Measurements from ENCODE around the gene OR2T1.

OR2T1 gene

DNA sequence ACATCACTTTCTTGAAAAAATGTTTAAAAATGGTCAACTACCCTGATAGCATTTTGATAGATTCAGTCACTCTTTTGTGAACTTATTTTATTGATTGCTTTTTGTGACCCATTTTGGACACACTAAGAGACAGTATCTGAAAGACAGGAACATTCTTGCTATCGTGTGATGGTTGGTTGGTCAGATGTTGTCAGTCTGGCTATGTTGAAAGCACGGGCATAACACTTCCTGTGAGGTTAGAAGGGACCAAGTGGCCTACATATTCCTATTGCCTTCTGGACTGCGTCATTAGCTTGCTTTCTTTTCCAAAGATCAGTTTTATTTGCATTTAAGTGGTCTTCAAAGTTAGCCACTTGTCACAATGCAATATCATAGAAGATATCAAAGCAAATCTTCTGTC lies 25.9 kb upstream of the OR2T1 start:
- TF ChIP-seq CTCF (IDR thresholded peaks at IDR 0.05; ENCODE audit: borderline replicate concordance, insufficient read depth, low read depth, low read length) = no peak
- no peak overlapping the region for H3K4me3 ChIP-seq (ENCODE audit: low read depth, low read length)

DNA sequence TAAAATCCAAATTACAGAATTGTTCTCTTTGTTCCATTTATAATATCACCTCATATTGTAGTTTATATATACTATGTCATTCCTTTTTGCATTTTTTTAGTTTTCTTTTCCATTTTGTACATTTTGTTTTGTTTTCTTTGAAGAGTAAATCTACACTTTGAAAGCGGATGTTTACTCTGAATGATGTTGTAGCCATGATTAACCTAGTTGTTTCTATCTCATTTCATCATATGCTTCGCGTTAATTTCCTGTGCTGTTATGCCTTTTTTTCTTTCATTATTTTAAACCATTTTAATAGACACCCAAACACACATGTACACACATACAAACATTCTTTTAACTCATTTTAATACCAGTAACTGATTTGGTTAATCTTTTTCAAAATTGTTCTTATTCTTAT lies 22.0 kb upstream of the OR2T1 start:
- TF ChIP-seq CTCF (IDR thresholded peaks at IDR 0.05; ENCODE audit: borderline replicate concordance, insufficient read depth, low read depth, low read length) = no peak

DNA sequence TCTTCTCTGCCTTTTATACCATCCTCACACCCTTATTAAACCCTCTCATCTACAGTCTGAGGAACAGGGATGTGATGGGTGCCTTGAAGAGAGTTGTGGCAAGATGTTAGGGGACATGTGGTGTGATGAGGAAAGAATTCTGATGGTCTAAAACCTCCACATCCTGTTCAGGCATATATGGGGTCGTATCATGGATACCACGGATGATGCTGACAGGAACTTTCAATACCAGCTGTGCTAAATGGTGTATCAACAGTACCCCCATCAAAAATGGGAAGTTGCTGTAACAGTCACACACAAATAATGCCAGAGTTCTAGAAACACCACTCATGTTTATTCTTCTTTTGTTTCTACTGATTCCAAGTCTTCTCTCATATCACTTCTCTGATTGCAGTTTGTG lies 14.4 kb upstream of the OR2T1 start:
- no peak overlapping the region for H3K4me3 ChIP-seq (ENCODE audit: low read depth, low read length)
- TF ChIP-seq CTCF (IDR thresholded peaks at IDR 0.05; ENCODE audit: borderline replicate concordance, insufficient read depth, low read depth, low read length) = no peak

More for the DNA sequence above, 22.0 kb upstream of the OR2T1 start:
- H3K4me3 ChIP-seq (ENCODE audit: low read depth, low read length) = no peak overlapping the region

- no peak for TF ChIP-seq CTCF (IDR thresholded peaks at IDR 0.05; ENCODE audit: borderline replicate concordance, insufficient read depth, low read depth, low read length)
- H3K4me3 ChIP-seq (ENCODE audit: low read depth, low read length) = no peak overlapping the region
These were observed 9.8 kb upstream of the OR2T1 start for GRCh38 chr1:248393050-248393449.

- H3K4me3 ChIP-seq (ENCODE audit: low read depth, low read length) = no peak overlapping the region
- peak; percentile 19; the same call in 1 of the 2 replicates for TF ChIP-seq CTCF (IDR thresholded peaks at IDR 0.05; ENCODE audit: borderline replicate concordance, insufficient read depth, low read depth, low read length)
These were observed 1.2 kb downstream of the OR2T1 start for GRCh38 chr1:248404024-248404423.

- no peak overlapping the region for H3K4me3 ChIP-seq (ENCODE audit: low read depth, low read length)
- TF ChIP-seq CTCF (IDR thresholded peaks at IDR 0.05; ENCODE audit: borderline replicate concordance, insufficient read depth, low read depth, low read length) = no peak
These were observed 4.2 kb downstream of the OR2T1 start for GRCh38 chr1:248406721-248407692.

DNA sequence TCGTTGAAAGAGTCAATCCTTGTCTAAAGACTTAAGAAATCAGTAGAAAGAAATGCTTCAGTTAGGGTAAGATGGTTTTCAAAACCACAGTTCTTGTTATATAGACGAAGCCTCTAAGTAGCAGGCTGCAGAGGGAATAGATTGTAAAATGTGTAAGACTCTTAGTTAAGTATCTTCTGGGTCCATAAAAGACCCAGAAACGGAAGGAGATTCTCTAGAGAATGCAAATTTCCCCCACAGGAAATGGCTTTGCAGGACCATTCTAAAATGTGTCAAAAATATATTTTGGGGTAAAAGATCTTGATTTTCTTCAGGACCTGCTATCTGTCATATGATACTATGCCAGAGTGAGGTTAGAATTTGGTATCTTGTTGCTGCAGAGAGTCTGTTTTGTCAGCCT lies 13.4 kb downstream of the OR2T1 start:
- no peak for TF ChIP-seq CTCF (IDR thresholded peaks at IDR 0.05; ENCODE audit: borderline replicate concordance, insufficient read depth, low read depth, low read length)
- no peak overlapping the region for H3K4me3 ChIP-seq (ENCODE audit: low read depth, low read length)
